ENCODE measurements around the gene ZNF318.

DNA sequence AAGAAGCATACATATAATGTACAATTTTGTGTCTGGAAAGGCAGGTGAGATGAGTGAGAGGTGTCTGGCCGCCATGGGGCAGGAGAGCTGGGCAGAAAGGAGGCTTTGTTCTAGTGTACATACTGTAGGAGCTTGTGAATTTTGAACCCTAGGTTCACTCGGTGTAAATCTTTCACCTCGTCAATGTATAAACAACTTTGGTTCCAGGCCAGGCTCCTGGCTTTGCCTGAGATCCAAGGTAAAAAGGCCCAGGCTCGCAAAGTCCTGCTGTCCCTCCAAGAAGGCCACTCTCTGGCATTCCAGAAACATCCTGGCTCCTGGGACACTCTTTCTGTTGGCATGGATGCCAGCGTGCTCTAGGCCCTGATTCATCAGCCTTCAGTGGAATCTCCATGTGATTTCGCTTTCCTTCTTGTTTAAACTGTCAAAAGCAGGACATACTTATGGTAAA is 78.5 kb downstream of the ZNF318 start:
- TF ChIP-seq PKNOX1 (IDR thresholded peaks at IDR 0.05), result no peak
- TF ChIP-seq BHLHE40 (IDR thresholded peaks at IDR 0.05; ENCODE audit: borderline replicate concordance), result no peak
- no peak for TF ChIP-seq ARNT (IDR thresholded peaks at IDR 0.05)
- no peak for TF ChIP-seq L3MBTL2 (conservative IDR thresholded peaks at IDR 0.05)
- TF ChIP-seq FOXM1 (IDR thresholded peaks at IDR 0.05; ENCODE audit: borderline replicate concordance), result no peak
- TF ChIP-seq FOXA1 (IDR thresholded peaks at IDR 0.05), result no peak
- no peak for TF ChIP-seq CTBP1 (IDR thresholded peaks at IDR 0.05; ENCODE audit: borderline replicate concordance)
- TF ChIP-seq SP1 (IDR thresholded peaks at IDR 0.05), result no peak
- TF ChIP-seq LEF1 (IDR thresholded peaks at IDR 0.05; ENCODE audit: borderline replicate concordance), result no peak
- TF ChIP-seq ELF4 (IDR thresholded peaks at IDR 0.05), result no peak
- TF ChIP-seq FOXK2 (IDR thresholded peaks at IDR 0.05), result no peak
- TF ChIP-seq TARDBP (IDR thresholded peaks at IDR 0.05), result no peak

Data from HEK293T (cell line).